SK-N-SH (cell line): ENCODE data around the gene DYNC1H1. TPM values are rescaled to one million over a fixed set of nuclear protein-coding genes. Genes with fewer than 3 reads are reported as not detected.

Experiments
- CTCF ChIA-PET: fragments of 300-600, 350-600 bp; formaldehyde crosslinking; extraction: SDS; loops from one replicate; lab custom pipeline; 2021; lab: Yijun Ruan, JAX
- POLR2A ChIA-PET: fragments of 350-600 bp; sonication (Branson Sonifier 250); formaldehyde crosslinking; extraction: SDS; loops from one replicate; lab custom pipeline; 2020; ENCODE audit warnings: antibody characterized with exemption, inconsistent platforms; lab: Yijun Ruan, JAX
- DNase-seq: peaks from one replicate; pipeline ENCODE4 v3.0.0; 2012
- H2AFZ ChIP-seq: fragments of 200-600 bp; sonication (generic); 2 replicates; pipeline ENCODE4 v1.8.1; 2016; ENCODE audit warnings: antibody characterized with exemption, mild to moderate bottlenecking, low read depth
- H3F3A ChIP-seq: fragments of 200-600 bp; sonication (generic); replicated peaks from 2 replicates; pipeline ENCODE3; 2016; ENCODE audit warnings: antibody characterized with exemption, mild to moderate bottlenecking; ENCODE audit not compliant: insufficient read depth
- H3K27ac ChIP-seq, 2 experiments: fragments of 200-500 bp in 1 of 2; fragments of 200-600 bp in 1 of 2; sonication (Bioruptor generic) in 1 of 2; sonication (generic), shearing (Covaris generic) in 1 of 2; 2 replicates each; pipeline versions ENCODE4 v1.5.1 to v1.6.1; 2014 to 2016; ENCODE audit warnings: low read depth in 2 of 2, inconsistent platforms in 1 of 2, low read length in 1 of 2, mild to moderate bottlenecking in 1 of 2, mixed read lengths in 1 of 2
- H3K27me3 ChIP-seq: fragments of 200-600 bp; sonication (generic), shearing (Covaris generic); 2 replicates; pipeline ENCODE4 v1.6.1; 2016; ENCODE audit warnings: mixed run types; ENCODE audit not compliant: insufficient read depth
- H3K36me3 ChIP-seq, 2 experiments: fragments of 200-500 bp in 1 of 2; fragments of 200-600 bp in 1 of 2; sonication (Bioruptor generic) in 1 of 2; sonication (generic) in 1 of 2; replicated peaks in 1 of 2; 2 replicates each; pipeline versions ENCODE3 to v1.5.1; 2014 to 2016; ENCODE audit warnings: low read length in 1 of 2, mild to moderate bottlenecking in 1 of 2; ENCODE audit not compliant: insufficient read depth in 2 of 2, control insufficient read depth in 1 of 2
- H3K4me1 ChIP-seq, 2 experiments: fragments of 200-500 bp in 1 of 2; fragments of 200-600 bp in 1 of 2; sonication (Bioruptor generic) in 1 of 2; sonication (generic), shearing (Covaris generic) in 1 of 2; 2 replicates each; pipeline versions ENCODE4 v1.5.1 to v1.6.1; 2014 to 2016; ENCODE audit warnings: low read depth in 1 of 2, low read length in 1 of 2, mixed run types in 1 of 2; ENCODE audit not compliant: insufficient read depth in 2 of 2, control insufficient read depth in 1 of 2
- H3K4me2 ChIP-seq: fragments of 200-600 bp; sonication (generic), shearing (Covaris generic); 2 replicates; pipeline ENCODE4 v1.6.1; 2017; ENCODE audit warnings: mixed run types
- H3K4me3 ChIP-seq, 2 experiments: fragments of 200-500 bp in 1 of 2; fragments of 200-600 bp in 1 of 2; sonication (Bioruptor generic) in 1 of 2; sonication (generic), shearing (Covaris generic) in 1 of 2; 2 replicates each; pipeline versions ENCODE4 v1.5.1 to v1.8.1; 2014 to 2016; ENCODE audit warnings: low read depth in 2 of 2, inconsistent platforms in 1 of 2, low read length in 1 of 2, mild to moderate bottlenecking in 1 of 2, mixed read lengths in 1 of 2, moderate library complexity in 1 of 2
- H3K79me2 ChIP-seq: fragments of 200-600 bp; sonication (generic); 2 replicates; pipeline ENCODE4 v1.8.1; 2017; ENCODE audit warnings: mild to moderate bottlenecking; ENCODE audit not compliant: insufficient read depth
- H3K9ac ChIP-seq: fragments of 200-600 bp; sonication (generic); 2 replicates; pipeline ENCODE4 v1.6.1; 2017; ENCODE audit warnings: mixed run types
- H3K9me2 ChIP-seq: fragments of 200-600 bp; sonication (generic); 2 replicates; pipeline ENCODE4 v1.6.1; 2017; ENCODE audit warnings: mixed run types
- H3K9me3 ChIP-seq: fragments of 200-600 bp; sonication (generic); 2 replicates; pipeline ENCODE4 v1.6.1; 2017; ENCODE audit warnings: mixed run types, mild to moderate bottlenecking, moderate library complexity
- H4K20me1 ChIP-seq: fragments of 200-600 bp; sonication (generic); 2 replicates; pipeline ENCODE4 v1.6.1; 2017; ENCODE audit warnings: mild to moderate bottlenecking, mixed run types; ENCODE audit not compliant: insufficient read depth
- ELF1 ChIP-seq: IDR thresholded peaks from 2 replicates; pipeline ENCODE4 v1.4.0; 2012
- EP300 ChIP-seq, 2 experiments: IDR thresholded peaks; 2 replicates each; pipeline versions ENCODE4 v1.4.0 to v1.6.1; 2012; ENCODE audit warnings: borderline replicate concordance in 1 of 2, low read depth in 1 of 2, low read length in 1 of 2
- FOSL2 ChIP-seq: IDR thresholded peaks from 2 replicates; pipeline ENCODE4 v1.4.0; 2012; ENCODE audit warnings: low read depth, mild to moderate bottlenecking, moderate library complexity, borderline replicate concordance
- FOXJ3 ChIP-seq: sonication (generic); formaldehyde crosslinking; IDR thresholded peaks from 2 replicates; pipeline ENCODE4 v1.5.1; 2020; ENCODE audit warnings: mild to moderate bottlenecking, missing genetic modification reagents
- FOXM1 ChIP-seq: IDR thresholded peaks from 2 replicates; pipeline ENCODE4 v1.4.0; 2012; ENCODE audit warnings: low read depth, mild to moderate bottlenecking
- GATA2 ChIP-seq: sonication (generic); formaldehyde crosslinking; IDR thresholded peaks from 2 replicates; pipeline ENCODE4 v1.5.0; 2020; ENCODE audit warnings: mild to moderate bottlenecking, missing genetic modification reagents
- IRF3 ChIP-seq: fragments of 150-350 bp; IDR thresholded peaks from 2 replicates; pipeline ENCODE4 v1.6.1; 2016; ENCODE audit warnings: mild to moderate bottlenecking, low read depth, low read length
- MEF2A ChIP-seq: IDR thresholded peaks from 2 replicates; pipeline ENCODE4 v1.4.0; 2012; ENCODE audit warnings: low read depth, borderline replicate concordance
- PBX3 ChIP-seq: IDR thresholded peaks from 2 replicates; pipeline ENCODE4; 2012
- RCOR1 ChIP-seq: fragments of 150-350 bp; IDR thresholded peaks from 2 replicates; pipeline ENCODE4 v1.6.1; 2017; ENCODE audit warnings: antibody characterized with exemption, low read length
- REST ChIP-seq: IDR thresholded peaks from 2 replicates; pipeline ENCODE4 v1.6.1; 2012; ENCODE audit warnings: mild to moderate bottlenecking, low read depth, low read length, moderate library complexity
- TAF1 ChIP-seq: IDR thresholded peaks from 2 replicates; pipeline ENCODE4 v1.6.1; 2012; ENCODE audit warnings: low read depth, mild to moderate bottlenecking, low read length, moderate library complexity, borderline replicate concordance
- TCF12 ChIP-seq: IDR thresholded peaks from 2 replicates; pipeline ENCODE4 v1.4.0; 2012
- TEAD4 ChIP-seq: IDR thresholded peaks from 2 replicates; pipeline ENCODE4 v1.4.0; 2012; ENCODE audit warnings: mild to moderate bottlenecking, borderline replicate concordance; ENCODE audit not compliant: insufficient read depth
- WGBS: methylation state at CpG from one replicate; pipeline ENCODE4 v1.1.6; 2017; ENCODE audit warnings: low lambda C conversion rate; 5-methylcytosine and 5-hydroxymethylcytosine counted together
- polyA plus RNA-seq, 3 experiments: library from polyadenylated mRNA; depleted of rRNA; stranded (reverse); fragments of >200 nt; gene quantifications; 2 replicates each; pipeline ENCODE4 v1.2.3, GENCODE V29; 2012

Gene DYNC1H1
- polyA plus RNA-seq, 1 of the 3 experiments (the other 2 are of a cell fraction) = 140 TPM

GRCh38 chr14:102013669-102014200 is 49.4 kb downstream of the DYNC1H1 start:
- Histone ChIP-seq H3K4me3 (no peak overlapping the region), H4K20me1 (no peaks in the 10 kb centered on the region), H2AFZ (no peak overlapping the region), H3K27ac (no peak overlapping the region), H3K27me3 (no peaks in the 10 kb centered on the region), H3K4me1 (no peaks in the 10 kb centered on the region), H3F3A (peaks cover 4% of the 10 kb centered on the region), H3K79me2 (no peaks in the 10 kb centered on the region; the same call in 1 of the 2 replicates), H3K9me2 (no peaks in the 10 kb centered on the region), H3K4me2 (no peak overlapping the region), H3K36me3 (peaks cover 89 to 91% of the 10 kb centered on the region in 2 experiments), H3K9ac (no peak overlapping the region), H3K9me3 (no peaks in the 10 kb centered on the region)
- TF ChIP-seq EP300 (IDR thresholded peaks at IDR 0.05; ENCODE audit: borderline replicate concordance in 1 of 2, low read depth in 1 of 2, low read length in 1 of 2) (no peak), ELF1 (no peak), FOSL2 (no peak), RCOR1 (no peak), TCF12 (no peak), REST (no peak)
- no peak for DNase-seq
- POLR2A ChIA-PET = interaction anchor here (0.5 kb wide), 1 partner anchor 8 kb away, joined by 6 read pairs; no protein-coding TSS in a partner anchor
- 96% methylated on average over 10 of the region's 10 CpGs for WGBS
- CTCF ChIA-PET = interaction anchor here (0.6 to 2.8 kb wide), 5 partner anchors 12 to 83 kb away, joined by 3 to 9 read pairs (median 5); no protein-coding TSS in a partner anchor

GRCh38 chr14:102015045-102015685 is 50.8 kb downstream of the DYNC1H1 start:
- H3K79me2 ChIP-seq = no peaks in the 10 kb centered on the region; the same call in 1 of the 2 replicates
- H3F3A ChIP-seq = peaks cover 17% of the 10 kb centered on the region
- no peak overlapping the region for H3K27ac ChIP-seq
- H4K20me1 ChIP-seq = no peaks in the 10 kb centered on the region
- H3K27me3 ChIP-seq = no peaks in the 10 kb centered on the region
- no peak overlapping the region for H3K4me3 ChIP-seq
- H2AFZ ChIP-seq = no peak overlapping the region
- no peaks in the 10 kb centered on the region for H3K9me3 ChIP-seq
- no peak overlapping the region for H3K9ac ChIP-seq
- DNase-seq = no peak
- WGBS = 97% methylated on average over 16 of the region's 16 CpGs
- peaks cover 85 to 91% of the 10 kb centered on the region in 2 experiments for H3K36me3 ChIP-seq
- POLR2A ChIA-PET = no interaction called here
- no peak overlapping the region for H3K4me2 ChIP-seq
- no peaks in the 10 kb centered on the region for H3K9me2 ChIP-seq
- CTCF ChIA-PET = interaction anchor here (1.6 to 2.8 kb wide), 2 partner anchors 13 to 14 kb away, joined by 5 to 9 read pairs; no protein-coding TSS in a partner anchor
- no peaks in the 10 kb centered on the region for H3K4me1 ChIP-seq
- TF ChIP-seq TEAD4 = no peak
- no peak for TF ChIP-seq IRF3
- no peak for TF ChIP-seq FOSL2
- no peak for TF ChIP-seq FOXM1
- no peak for TF ChIP-seq EP300 (IDR thresholded peaks at IDR 0.05; ENCODE audit: borderline replicate concordance in 1 of 2, low read depth in 1 of 2, low read length in 1 of 2)
- TF ChIP-seq FOXJ3 (CRISPR knock-in tag) = no peak
- no peak for TF ChIP-seq PBX3
- no peak for TF ChIP-seq TAF1
- TF ChIP-seq REST = no peak
- no peak for TF ChIP-seq GATA2 (CRISPR knock-in tag)
- TF ChIP-seq MEF2A = no peak
